MM.1S (cell line): ENCODE results near the gene ZNF275.

Experiments used
- DNase-seq: peaks from one replicate; pipeline ENCODE4 v3.0.0-alpha.2; 2015
- H2AFZ ChIP-seq: fragments of 300-600 bp; sonication (generic); 2 replicates; pipeline ENCODE4 v1.6.0; 2016; ENCODE audit warnings: antibody characterized with exemption, low read length
- H3F3A ChIP-seq: fragments of 300-600 bp; sonication (generic); 2 replicates; pipeline ENCODE4 v1.6.1; 2016; ENCODE audit warnings: mild to moderate bottlenecking, antibody characterized with exemption, low read length, moderate library complexity, mixed read lengths; ENCODE audit not compliant: insufficient read depth
- H3K27ac ChIP-seq: fragments of 300-600 bp; sonication (generic); 2 replicates; pipeline ENCODE4 v1.5.1; 2016; ENCODE audit warnings: mild to moderate bottlenecking, low read length
- H3K27me3 ChIP-seq: fragments of 300-600 bp; sonication (generic); replicated peaks from 2 replicates; pipeline ENCODE4 v1.6.0; 2016; ENCODE audit warnings: low read length; ENCODE audit not compliant: insufficient read depth
- H3K36me3 ChIP-seq: fragments of 300-600 bp; sonication (generic); replicated peaks from 2 replicates; pipeline ENCODE4 v1.6.1; 2016; ENCODE audit warnings: mild to moderate bottlenecking, low read length, mixed read lengths; ENCODE audit not compliant: insufficient read depth
- H3K4me1 ChIP-seq: fragments of 300-600 bp; sonication (generic); 2 replicates; pipeline ENCODE4 v1.6.1; 2016; ENCODE audit warnings: low read length, mixed read lengths
- H3K4me2 ChIP-seq: fragments of 300-600 bp; sonication (generic); 2 replicates; pipeline ENCODE4 v1.6.0; 2016; ENCODE audit warnings: low read depth, low read length
- H3K4me3 ChIP-seq: fragments of 300-600 bp; sonication (generic); 2 replicates; pipeline ENCODE4 v1.5.1; 2016; ENCODE audit warnings: low read length, mixed read lengths
- H3K79me2 ChIP-seq: fragments of 300-600 bp; sonication (generic); 2 replicates; pipeline ENCODE4 v1.6.1; 2016; ENCODE audit warnings: mixed run types, low read length, mixed read lengths
- H3K9ac ChIP-seq: fragments of 300-600 bp; sonication (generic); 2 replicates; pipeline ENCODE4 v1.6.1; 2016; ENCODE audit warnings: low read length, mixed read lengths
- H3K9me2 ChIP-seq: fragments of 300-600 bp; sonication (generic); replicated peaks from 2 replicates; pipeline ENCODE4 v1.6.1; 2016; ENCODE audit warnings: mild to moderate bottlenecking, low read length, mixed read lengths; ENCODE audit not compliant: insufficient read depth
- H3K9me3 ChIP-seq: fragments of 300-600 bp; sonication (generic); replicated peaks from 2 replicates; pipeline ENCODE4 v1.6.1; 2016; ENCODE audit warnings: mild to moderate bottlenecking, low read length, mixed read lengths; ENCODE audit not compliant: insufficient read depth
- H4K20me1 ChIP-seq: fragments of 300-600 bp; sonication (generic); 2 replicates; pipeline ENCODE4 v1.6.1; 2016; ENCODE audit warnings: mild to moderate bottlenecking, low read length, moderate library complexity, mixed read lengths; ENCODE audit not compliant: insufficient read depth
- CTCF ChIP-seq: fragments of 300-600 bp; sonication (generic); IDR thresholded peaks from 2 replicates; pipeline ENCODE4 v1.5.1; 2016; ENCODE audit warnings: antibody characterized with exemption, low read length, mixed read lengths
- EZH2 ChIP-seq: fragments of 300-600 bp; sonication (generic); optimal IDR thresholded peaks from 2 replicates; pipeline ENCODE3; 2017; ENCODE audit warnings: low read depth, mild to moderate bottlenecking, antibody characterized with exemption, low read length, mixed read lengths
- EZH2phosphoT487 ChIP-seq: fragments of 300-600 bp; sonication (generic); IDR thresholded peaks from 2 replicates; pipeline ENCODE4 v1.6.1; 2018; ENCODE audit warnings: antibody characterized with exemption, low read length

The ZNF275 gene

GRCh38 chrX:153351981-153352380 is 18.0 kb downstream of the ZNF275 start:
- TF ChIP-seq EZH2, result no peak
- TF ChIP-seq EZH2phosphoT487, result no peak
- no peak for TF ChIP-seq CTCF
- no peaks in the 10 kb centered on the region for H3K9me2 ChIP-seq
- H3F3A ChIP-seq, result no peaks in the 10 kb centered on the region
- no peak overlapping the region for H3K27ac ChIP-seq
- H4K20me1 ChIP-seq, result no peaks in the 10 kb centered on the region
- H3K4me1 ChIP-seq, result no peaks in the 10 kb centered on the region
- no peak overlapping the region for H3K4me3 ChIP-seq
- H2AFZ ChIP-seq, result no peak overlapping the region
- no peaks in the 10 kb centered on the region for H3K27me3 ChIP-seq
- no peak overlapping the region for H3K4me2 ChIP-seq
- H3K9me3 ChIP-seq, result no peaks in the 10 kb centered on the region
- DNase-seq, result no peak
- no peaks in the 10 kb centered on the region for H3K36me3 ChIP-seq
- no peaks in the 10 kb centered on the region for H3K79me2 ChIP-seq
- H3K9ac ChIP-seq, result no peak overlapping the region

- no peaks in the 10 kb centered on the region for H3K9me3 ChIP-seq
- no peak overlapping the region for H3K9ac ChIP-seq
- no peaks in the 10 kb centered on the region for H3K79me2 ChIP-seq
- no peaks in the 10 kb centered on the region for H3K9me2 ChIP-seq
- no peak overlapping the region for H3K4me3 ChIP-seq
- DNase-seq, result no peak
- H3F3A ChIP-seq, result no peaks in the 10 kb centered on the region
- H3K4me1 ChIP-seq, result no peaks in the 10 kb centered on the region
- H3K27me3 ChIP-seq, result no peaks in the 10 kb centered on the region
- no peak overlapping the region for H3K4me2 ChIP-seq
- no peak overlapping the region for H3K27ac ChIP-seq
- H3K36me3 ChIP-seq, result no peaks in the 10 kb centered on the region
- H4K20me1 ChIP-seq, result no peaks in the 10 kb centered on the region
- no peak for TF ChIP-seq CTCF
- no peak for TF ChIP-seq EZH2phosphoT487
- no peak for TF ChIP-seq EZH2
- no peak overlapping the region for H2AFZ ChIP-seq
Measured at GRCh38 chrX:153352858-153353257, 18.9 kb downstream of the ZNF275 start.

DNA sequence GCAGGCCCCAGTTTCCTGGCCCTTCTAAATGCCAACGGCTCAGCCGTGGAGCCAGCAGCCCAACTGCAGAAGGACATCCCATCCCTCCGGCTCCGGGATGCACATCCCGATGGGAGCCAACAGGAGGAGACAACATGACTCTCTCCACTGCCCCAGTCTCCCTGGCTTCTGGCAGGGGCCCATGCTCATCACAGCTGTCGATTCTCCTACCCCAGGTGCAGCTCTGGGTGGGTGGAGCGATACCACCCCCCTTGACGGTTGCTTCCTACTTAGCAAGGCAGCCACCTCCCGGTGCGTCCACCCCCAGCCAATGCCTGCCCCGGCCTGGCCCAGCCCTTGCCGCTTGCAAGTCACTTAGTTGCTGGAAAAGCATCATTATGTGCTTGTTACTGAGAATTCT is 19.5 kb downstream of the ZNF275 start:
- Histone ChIP-seq H3K4me1 (no peaks in the 10 kb centered on the region), H3K9me3 (no peaks in the 10 kb centered on the region), H4K20me1 (no peaks in the 10 kb centered on the region), H2AFZ (no peak overlapping the region), H3K4me3 (no peak overlapping the region), H3K27me3 (no peaks in the 10 kb centered on the region), H3K27ac (no peak overlapping the region), H3K36me3 (no peaks in the 10 kb centered on the region), H3K4me2 (no peak overlapping the region), H3K79me2 (no peaks in the 10 kb centered on the region), H3K9me2 (no peaks in the 10 kb centered on the region), H3K9ac (no peak overlapping the region), H3F3A (no peaks in the 10 kb centered on the region)
- TF ChIP-seq CTCF (no peak), EZH2phosphoT487 (no peak), EZH2 (no peak)
- no peak for DNase-seq
